Eye (tissue), 1 donor: ENCODE data around the gene TMPRSS4.

Experiments used
- DNase-seq: peaks from one replicate; pipeline ENCODE4 v3.0.0-alpha.2; 2015

Gene TMPRSS4

DNA sequence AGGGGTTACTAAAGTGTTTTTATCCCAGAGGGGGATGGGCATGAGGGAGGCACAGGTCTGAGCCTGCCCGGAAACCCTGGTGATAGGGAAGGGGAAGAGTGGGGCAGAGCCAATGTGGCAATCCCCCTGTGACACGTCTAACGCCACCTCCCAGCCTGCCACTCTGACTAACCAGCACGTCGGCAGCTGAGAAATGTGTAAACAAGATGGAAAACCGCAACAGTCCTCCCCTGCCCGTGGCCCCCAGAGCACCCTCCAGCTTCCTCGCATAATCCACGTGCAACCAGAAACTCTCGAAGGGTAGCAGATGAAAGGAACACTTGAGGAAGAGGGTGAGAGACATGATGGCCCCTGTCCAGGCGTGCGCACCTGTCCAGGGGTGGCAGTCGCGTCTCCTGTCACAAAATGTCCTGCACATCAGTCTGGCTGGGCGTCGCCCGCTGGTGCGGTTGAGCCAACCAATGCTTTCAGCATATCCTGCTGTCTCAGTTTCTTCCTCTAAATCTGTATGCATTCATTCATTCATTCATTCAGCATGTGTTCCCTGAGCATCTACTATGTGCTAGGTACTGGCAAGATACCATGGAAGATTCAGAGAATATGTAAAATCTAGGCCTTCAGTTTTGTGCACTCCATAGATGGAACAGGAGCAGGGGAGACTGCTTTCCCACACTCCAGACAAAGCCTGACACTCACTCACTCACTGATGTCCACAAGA lies 4.5 kb downstream of the TMPRSS4 start:
- DNase-seq: no peak

DNA sequence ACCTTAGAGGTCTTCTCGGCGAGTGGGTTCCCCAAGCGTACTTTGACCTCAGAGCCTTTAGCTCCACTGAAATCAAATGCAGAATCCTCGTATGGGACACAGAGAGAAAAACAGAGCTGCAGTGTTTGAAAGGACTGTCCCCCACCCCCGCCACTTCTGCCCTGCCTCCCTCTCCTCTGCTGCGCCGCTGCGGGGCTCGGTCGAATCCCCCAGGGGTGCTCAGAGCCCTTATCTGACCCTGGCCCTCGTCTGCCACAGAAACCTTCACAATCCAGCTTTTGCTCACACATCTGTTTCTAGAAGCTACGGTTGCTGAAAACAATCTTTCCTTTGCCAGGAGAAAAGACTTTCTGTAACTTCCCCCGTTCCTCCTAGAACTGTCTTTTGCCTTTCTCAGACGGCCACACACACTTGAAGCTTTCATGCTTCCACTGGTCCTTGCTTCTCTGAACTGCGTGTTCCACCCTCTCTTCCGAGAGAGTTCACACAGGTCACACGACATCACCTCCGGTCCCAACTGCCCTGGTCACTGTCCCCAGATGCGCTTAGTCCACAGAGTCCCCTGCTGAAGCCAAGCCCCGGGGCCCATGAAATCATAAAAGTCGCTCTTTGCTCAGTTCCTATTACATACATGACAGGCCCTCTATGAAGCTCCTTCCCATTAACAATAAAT lies 6.1 kb downstream of the TMPRSS4 start:
- DNase-seq: no peak

DNA sequence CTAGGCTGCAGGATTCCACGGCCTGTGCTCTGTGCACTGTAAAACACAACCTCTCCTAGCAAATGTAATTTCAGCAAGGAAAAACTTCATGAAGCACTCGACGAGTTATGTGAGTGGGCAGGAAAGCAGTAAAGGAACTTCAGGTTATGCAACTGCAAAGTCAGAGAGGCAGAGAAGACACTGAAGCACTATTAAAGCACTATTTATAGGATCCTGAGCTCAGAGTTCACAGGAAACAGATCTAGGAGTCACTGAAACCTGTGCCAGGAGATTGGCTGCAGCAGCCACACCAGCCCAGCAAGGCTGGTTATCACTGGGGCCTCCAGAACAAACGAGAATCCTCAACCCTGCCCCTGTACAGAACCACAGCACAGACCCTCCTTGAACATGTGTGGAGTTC lies 7.4 kb downstream of the TMPRSS4 start:
- DNase-seq: no peak

DNA sequence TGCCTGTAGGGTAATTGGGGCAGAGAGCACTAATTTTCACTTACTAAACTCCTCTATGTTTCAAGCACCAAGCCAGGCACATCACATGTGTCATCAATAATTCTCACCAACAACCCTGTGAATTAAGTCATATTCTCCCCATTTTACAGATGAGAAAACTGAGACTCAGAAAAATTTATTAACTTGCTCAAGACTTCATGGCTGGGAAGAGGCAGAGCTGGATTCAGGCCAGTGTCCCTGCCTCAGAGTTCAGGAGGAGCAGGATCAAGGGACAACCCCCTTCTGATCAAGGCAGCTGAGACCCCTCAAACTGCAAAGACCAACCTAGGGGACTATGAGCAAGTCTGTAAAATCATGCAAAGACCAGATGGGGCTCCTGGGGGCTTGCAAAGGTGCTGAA lies 7.8 kb downstream of the TMPRSS4 start:
- no peak for DNase-seq

DNA sequence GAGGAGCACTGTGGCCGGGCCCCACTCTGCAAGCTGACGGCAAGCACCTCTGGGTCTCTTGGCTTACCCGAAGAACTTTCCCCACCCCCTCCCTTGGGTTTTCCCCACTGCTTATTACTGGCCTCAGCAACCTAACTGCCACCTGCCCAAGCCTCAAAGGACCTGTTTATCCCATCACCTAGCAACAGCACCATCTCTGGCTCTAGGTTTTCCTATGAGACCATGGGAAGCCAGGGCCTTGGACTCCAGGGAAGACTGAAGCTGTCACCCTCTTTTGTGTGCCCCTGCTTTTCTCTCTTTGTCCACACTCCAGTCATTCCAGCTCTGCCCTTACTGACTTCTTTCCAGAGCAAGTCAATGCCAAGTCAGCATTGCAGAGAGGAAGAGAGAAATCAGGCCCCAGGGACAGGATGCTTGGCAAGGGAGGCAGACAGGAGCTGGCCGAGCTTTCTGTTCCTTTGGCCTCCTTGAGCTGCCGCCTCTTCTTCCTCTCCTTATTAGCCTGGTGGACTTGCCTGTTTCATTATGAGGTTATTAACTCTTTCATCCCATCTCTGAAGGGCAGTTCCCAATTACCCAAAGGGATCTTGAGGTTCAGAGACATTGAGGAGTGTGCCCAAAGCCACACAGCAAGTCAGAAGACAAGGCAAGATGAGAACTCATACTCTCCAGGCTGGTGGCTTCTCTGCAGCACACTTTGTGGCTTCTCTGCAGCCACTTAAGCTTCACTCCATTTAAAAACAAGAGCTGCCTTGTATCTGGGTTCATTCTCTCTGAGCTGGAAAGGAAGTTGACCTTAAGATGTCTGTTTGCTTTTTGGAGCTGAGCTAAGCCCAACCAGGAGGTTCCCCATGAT lies 10.3 kb downstream of the TMPRSS4 start, which contains the start of gene SMIM35:
TSS of gene SMIM35 (minus strand) at position 51 of the 856 bp plus-strand sequence. CDS start 206 bp downstream, outside the sequence.
- DNase-seq: no peak

DNA sequence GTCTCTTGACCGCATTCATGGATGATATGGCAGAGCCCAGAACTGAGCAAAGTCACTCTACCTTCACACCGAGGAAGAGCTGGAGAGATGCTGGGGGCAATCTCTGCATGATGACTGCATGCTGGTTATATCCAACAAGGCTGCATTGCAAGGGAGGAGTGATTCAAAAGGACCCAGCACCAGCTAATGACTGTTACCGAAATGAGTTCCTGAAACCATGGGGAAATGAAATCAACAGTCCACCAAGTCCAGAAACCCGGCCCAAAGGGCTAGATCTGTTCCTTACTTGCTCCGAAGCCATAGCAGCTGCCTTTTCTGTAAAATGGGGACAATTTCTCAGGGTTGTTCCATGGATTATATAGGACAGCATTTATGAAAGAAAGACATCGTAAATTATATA lies 11.1 kb downstream of the TMPRSS4 start:
- no peak for DNase-seq

DNA sequence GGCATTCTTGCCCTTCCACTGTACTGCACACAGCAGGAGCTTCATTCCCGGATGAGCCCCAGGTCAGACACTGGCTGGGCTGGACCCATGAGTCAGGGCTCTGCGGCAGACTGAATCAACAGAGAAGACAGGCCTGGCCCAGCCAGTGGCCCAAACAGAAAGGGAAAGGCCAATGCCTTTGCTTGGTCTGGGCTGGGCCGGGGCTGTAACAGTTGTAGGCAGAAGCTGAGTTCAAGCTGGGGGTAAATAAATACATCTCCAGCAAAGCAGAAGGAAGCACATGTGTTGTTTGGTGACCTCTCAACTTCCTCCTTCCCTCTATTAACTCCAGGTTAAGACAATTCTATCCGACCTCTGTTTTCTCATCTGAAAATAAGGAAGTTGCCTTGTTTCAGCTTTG lies 11.7 kb downstream of the TMPRSS4 start:
- DNase-seq: no peak

DNA sequence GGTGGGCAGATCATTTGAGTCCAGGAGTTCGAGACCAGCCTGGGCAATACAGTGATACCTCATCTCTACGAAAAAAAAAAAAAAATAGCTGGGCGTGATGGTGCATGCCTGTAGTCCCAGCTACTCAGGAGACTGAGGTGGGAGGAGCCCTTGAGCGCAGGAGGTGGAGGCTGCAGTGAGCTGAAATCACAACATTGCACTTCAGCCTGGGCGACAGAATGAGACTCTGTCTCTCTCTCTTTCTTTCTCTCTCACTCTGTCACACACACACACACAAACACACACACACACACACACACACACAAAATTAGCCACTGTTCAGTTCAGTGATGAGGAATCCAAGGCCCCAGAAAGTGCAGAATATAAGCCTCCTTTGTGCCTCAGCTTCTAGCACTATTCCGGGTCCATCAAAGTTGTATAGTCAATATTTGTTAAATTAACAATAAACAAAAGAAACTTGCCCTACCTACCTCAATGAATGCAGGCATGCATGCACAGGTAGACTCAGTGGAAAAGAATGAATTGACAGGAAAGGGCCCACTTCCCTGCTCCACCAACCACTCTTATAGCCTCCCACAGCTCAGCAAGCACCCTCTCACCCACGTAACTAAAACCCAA lies 13.8 kb downstream of the TMPRSS4 start:
- no peak for DNase-seq

DNA sequence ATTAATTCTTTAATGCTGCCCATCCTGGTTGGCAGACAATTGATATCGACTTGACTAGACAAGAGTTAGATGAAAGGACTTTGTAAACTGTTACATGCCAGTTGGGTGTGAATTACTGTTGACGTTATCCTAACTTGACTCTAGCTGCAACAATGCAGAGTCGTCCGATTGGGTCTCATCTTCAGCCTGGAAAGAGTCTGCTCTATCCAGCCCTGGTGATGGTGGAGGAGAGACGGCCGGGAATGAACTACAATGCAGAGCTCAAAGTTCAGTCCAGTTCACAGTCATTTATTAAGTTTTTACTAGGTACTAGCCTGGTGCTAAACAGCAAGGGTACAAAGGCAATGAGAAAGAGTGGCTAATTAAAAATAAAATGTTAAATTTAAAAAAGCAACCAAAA lies 14.8 kb downstream of the TMPRSS4 start:
- DNase-seq: no peak

DNA sequence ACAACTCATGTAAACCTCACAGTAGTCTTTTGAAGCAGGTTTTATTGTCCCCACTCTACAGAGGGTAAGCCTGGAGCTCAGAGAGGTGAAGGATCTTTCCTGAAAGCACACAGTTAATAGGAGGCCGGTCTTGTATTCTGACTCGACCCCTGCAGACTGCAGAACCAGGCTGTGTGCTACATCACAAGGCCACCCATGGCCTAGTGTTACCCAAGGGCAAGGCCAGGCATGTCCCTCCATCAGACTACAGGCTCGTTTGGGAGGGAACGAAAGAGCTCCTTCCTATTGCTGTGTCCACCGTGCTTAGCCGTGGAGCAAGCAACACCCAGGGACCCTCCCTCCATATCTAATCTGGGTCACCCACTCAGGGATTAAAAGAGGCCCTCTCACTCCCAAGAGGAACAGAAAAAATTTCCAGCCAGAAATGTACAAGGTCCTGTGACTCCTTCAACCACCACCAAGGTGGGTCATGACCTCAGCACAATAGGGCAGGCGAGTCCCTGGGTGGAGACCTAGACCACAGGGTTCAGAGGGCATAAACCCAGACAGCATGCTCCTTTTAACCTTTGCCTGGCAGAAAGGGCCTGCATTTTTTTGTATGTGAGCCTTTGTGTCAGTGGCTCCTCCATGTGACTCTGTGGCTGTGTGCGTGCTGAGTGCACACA lies 16.2 kb downstream of the TMPRSS4 start:
- no peak for DNase-seq

DNA sequence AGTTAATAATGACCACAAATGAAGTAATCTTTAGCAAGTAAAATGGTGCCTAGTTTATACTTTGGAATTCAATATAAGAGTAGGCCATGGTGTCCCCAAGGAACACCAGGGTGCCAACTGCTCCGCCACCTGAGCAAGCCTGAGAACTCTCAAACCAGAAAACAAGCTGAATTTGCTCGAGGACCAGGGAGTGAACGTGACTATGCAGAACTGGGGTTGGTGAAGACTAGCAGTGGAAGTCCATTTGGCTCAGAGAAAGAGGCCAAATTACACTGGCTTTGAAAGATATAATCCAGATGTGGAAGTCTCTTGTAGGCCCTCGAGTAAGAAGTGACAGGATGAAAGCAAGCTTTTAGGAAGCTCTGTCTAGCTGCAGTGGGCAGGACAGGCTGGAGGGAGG lies 18.6 kb downstream of the TMPRSS4 start:
- peak; percentile 31 for DNase-seq

DNA sequence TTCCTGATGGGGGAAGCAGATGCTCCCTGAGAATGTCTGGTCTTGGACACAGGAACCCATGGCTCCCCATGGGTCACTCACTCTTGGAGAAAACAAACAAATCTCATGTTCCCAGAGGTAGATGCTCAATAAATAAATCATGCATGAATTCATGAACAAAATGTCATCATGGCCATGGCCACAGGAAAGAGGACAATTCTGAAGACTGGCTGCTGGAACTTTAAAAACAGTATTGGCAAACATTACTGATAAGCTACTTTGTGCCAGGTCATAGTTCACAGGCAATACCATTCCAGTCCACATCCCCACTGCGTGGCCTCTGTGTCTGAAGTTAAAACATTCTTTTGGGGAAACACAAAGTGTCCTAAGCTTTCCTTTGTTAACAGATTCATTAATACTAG lies 19.1 kb downstream of the TMPRSS4 start:
- DNase-seq: no peak

DNA sequence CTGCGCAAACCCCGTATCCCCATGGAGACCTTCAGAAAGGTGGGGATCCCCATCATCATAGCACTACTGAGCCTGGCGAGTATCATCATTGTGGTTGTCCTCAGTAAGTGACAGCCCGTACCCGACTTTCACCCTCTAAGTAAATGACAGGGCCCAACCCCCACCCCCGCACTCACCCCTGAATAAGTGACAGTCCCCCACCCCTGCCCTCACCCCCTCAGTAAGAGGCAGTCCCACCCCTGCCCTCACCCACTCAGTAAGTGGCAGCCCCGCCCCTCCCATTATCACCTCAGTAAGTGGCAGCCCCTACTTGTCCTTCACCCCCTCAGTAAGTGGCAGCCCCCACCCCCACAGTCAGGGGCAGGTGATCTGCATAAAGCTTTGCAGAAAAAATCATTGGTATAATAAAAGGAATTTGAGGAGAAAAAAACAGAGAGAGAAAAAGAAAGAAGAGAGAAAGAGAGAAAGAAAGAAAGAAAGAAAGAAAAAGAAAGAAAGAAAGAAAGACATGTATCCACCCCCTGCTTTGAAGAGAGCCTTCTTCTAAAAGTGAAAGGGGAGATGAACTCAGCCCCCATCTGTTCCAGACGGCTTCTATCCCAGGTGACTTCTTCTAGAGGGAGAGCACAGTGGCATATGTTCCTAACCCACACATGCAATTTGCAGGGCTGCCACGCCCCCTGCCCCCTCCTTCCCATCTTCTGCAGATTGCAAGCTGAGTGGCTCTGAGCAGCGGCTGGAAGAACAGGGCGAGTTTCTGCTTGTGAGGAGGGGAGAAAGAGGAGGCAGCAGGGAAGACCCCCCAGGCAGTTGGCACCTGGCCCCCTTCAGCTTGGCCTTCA lies 22.3 kb downstream of the TMPRSS4 start:
- DNase-seq: peak; percentile 72

DNA sequence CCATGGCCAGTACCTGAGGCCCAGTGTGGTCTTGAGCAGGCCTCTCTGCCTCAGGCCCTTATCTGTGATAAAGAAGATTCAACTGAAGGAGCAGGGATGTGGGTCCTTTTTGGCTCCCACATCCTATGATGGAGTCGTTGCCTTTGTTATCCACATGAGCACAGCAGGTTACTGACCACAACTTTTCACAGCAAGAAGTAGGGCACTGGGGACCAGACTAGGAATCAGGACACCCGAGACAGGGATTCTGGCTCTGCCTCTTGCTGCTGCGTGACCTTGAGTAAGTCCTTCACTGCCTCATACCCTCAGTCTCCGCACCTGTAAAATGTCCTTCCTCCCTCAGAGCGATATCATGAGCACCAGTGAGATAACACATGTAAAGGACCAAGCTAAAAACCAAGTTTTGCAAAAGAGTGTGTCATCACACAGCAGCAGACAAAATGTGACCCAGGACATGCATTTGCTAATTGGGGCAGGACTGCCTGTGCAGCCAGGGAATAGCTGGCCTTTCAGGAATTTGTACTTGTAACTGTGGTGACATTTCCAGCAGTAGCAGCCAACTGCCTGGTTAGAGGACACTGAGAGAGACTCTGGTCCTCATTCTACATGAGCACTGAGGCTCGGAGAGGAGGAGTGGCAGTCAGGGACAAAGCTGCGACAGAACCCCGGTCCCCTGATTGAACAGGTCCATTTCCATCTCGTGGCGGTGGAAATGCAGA lies 23.1 kb downstream of the TMPRSS4 start:
- DNase-seq: no peak

DNA sequence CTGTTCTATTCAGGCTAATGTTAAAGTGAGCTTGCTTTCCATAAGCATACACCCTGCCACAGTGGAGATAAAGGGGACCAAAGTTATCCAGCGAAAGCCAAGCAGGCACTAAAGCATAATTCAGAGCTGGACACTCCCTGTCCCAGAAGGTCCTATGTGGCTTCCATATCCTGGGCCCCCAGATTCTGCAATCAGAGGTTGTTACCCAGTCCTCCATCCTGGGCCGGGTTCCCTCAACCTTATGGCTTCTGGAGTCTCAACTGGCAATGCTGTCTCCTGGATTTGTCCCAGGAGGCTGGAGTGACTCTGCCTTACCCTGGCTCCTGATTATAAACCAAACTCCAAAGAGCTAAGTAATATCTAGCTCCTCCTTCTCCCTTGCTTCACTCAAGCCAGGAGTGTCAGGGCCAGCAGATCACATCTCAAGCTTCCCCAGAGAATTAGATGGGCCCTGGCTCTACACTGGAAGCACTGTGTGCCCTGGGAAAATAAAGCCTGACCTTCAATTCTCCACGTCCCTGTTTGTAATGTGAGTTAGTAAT lies 23.9 kb downstream of the TMPRSS4 start:
- DNase-seq: no peak

DNA sequence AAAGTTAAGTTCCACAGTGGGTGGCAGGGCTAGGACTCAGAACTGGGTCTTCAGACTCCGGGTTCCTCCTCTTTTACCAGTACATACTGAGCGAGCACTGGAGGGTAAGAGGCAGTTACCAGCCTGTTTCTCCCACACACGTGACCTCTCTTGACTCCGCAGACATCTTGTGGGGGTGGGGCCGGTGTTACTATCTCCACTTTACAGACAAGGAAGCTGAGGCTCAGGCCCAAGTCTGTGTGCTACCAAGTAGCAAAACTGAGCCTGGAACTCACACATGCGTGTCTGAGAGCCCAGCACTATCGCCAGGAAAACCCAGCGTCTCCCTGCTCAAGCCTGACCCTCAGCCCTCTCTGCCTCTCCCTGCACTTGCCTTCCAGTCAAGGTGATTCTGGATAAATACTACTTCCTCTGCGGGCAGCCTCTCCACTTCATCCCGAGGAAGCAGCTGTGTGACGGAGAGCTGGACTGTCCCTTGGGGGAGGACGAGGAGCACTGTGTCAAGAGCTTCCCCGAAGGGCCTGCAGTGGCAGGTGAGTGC lies 25.9 kb downstream of the TMPRSS4 start:
- no peak for DNase-seq

DNA sequence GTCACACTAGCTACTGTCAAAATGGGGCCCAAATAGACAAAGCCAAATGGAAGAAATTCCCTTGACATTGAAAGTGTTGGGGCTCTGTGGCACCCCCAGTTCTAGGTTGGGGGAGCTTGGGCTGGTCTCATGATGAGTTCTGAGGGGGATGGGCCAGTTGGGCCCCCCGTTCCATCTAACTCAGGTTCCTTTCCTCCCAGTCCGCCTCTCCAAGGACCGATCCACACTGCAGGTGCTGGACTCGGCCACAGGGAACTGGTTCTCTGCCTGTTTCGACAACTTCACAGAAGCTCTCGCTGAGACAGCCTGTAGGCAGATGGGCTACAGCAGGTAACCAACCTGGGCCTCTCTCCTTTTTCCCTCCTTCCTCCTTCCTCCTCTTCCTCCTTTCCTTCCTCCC lies 27.6 kb downstream of the TMPRSS4 start:
- no peak for DNase-seq

DNA sequence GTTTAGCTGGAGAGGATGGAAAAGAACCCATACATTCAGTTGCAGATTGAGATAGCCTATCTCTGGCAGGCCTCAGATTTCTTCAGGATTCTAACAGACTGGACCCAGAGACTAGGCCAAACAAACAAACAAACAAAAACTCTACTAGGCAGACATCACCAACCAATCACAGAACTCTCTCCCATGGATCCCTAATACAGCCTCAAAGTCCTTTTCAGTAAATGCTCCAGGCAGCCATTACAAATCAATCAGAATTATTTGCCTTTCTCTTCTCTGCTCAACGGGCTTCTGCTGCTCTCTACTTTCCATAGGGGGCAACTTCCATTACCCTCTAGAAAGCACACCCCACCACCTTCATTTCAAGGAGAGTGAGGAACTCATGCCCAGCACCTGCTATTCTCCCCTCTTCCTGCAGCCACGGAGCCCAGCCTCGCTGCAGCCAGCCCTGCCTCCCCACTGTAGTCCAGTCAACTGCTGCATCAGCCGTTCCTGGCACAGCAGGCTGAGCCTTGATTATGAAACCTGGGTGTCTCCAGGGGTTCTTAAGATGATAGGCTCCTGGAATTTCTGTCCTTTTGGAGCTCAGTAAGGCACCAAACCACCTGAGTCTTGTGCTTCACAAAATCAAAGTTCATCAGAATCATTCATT lies 28.9 kb downstream of the TMPRSS4 start:
- DNase-seq: no peak

DNA sequence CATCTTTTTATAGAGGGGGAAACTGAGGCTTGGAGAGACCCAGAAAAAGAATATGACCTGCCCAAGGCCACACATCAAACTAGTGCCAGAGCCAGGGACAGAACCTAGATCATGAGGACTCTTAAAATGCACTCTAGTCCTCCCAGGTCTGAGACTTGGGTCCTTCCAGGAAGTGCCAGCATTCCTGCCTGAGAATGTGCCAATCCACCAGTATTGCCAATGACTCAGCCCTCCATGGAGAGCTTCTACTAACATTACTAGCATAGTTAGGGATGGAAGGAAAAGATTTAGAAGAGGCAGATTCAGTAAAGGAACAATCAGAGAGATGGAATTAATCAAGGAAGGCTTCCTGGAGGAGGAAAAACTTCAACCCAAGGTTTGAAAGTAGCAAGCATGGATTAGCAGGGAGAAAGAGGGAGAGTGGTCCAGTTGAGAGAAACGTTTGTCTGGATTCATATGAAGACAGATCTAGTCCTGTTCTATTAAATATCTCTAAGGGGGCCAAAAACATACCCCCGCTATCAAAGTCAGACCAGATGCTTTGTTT lies 30.0 kb downstream of the TMPRSS4 start:
- no peak for DNase-seq

DNA sequence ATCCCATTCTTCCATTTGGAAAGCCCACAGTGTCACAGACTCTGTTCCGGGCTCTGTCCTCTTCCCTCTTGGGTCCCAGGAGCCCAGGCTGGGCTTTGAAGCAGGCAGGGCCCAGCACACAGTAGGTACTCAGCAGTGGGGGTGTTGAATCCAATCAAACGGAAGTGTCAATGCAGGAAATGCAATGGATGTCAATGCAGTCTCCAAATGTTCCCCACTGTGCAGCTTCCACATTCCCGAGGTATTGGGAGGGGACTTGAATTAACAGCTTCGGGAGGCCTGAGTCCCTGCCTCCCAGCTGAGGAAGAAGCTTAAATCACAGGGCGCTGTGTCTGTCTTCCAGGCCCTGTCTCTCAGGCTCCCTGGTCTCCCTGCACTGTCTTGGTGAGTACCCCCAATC lies 31.6 kb downstream of the TMPRSS4 start:
- DNase-seq: no peak
